Activated CD8-positive, alpha-beta memory T cell treated with anti-CD3 and anti-CD28 coated beads for 36 hours (primary cell): ENCODE measurements around the gene SPRR2D. TPM values are rescaled to one million over a fixed set of nuclear protein-coding genes. Genes with fewer than 3 reads are reported as not detected.
"Not testable (repeated sequence)": the region's sequence is repeated elsewhere in the genome, so short reads cannot be mapped to it uniquely, and the experiment has no call there.

ENCODE experiments used
- CTCF ChIA-PET: fragments of 350-600 bp; sonication (Branson Sonifier 250); formaldehyde crosslinking; loops from one replicate; lab custom pipeline; 2021; ENCODE audit warnings: antibody characterized with exemption; lab: Charles Lee
- POLR2A ChIA-PET: fragments of 350-600 bp; sonication (Branson Sonifier 250); formaldehyde crosslinking; loops from one replicate; lab custom pipeline; 2021; ENCODE audit warnings: antibody characterized with exemption; lab: Charles Lee
- total RNA-seq, 2 experiments: library from RNA; stranded (reverse); gene quantifications; one replicate each; pipeline ENCODE4 v1.2.3, GENCODE V29; 2021

Gene SPRR2D
- total RNA-seq, 2 experiments from 2014 or later, result not detected

GRCh38 chr1:153022340-153022739, 18.6 kb downstream of the SPRR2D start:
- CTCF ChIA-PET, POLR2A ChIA-PET: not testable (repeated sequence)

DNA sequence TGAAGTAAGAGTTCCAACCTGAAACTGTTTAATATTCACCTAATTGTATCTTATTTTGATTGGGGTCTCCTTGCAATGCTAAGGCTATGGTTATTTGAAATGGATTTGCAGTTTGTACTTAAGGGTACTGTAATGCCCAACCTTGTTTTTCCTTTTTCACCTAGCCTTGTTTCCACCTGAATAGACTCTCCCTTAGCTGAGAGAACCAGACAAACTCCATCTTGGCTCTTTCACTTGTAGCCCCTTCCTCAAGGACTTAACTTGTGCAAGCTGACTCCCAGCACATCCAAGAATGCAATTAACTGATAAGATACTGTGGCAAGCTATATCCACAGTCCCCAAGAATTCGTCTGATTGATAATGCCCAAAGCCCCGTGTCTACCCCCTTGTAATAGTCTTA, 19.1 kb downstream of the SPRR2D start:
- POLR2A ChIA-PET, CTCF ChIA-PET: not testable (repeated sequence)

DNA sequence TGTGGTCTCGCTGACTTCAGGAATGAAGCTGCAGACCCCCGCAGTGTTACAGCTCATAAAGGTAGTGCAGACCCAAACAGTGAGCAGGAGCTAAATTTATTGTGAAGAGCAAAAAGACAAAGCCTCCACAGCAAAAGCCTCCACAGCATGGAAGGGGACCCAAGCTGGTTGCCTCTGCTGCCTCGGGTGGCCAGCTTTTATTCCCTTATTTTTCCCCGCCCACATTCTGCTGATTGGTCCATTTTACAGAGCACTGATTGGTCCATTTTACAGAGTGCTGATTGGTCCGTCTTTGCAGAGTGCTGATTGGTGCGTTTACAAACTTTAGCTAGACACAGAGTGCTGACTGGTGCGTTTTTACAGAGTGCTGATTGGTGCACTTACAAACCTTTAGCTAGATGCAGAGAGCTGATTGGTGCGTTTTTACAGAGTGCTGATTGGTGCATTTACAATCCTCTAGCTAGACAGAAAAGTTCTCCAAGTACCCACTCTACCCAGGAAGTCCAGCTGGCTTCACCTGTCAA, 29.6 kb downstream of the SPRR2D start:
- CTCF ChIA-PET, result not testable (repeated sequence)

DNA sequence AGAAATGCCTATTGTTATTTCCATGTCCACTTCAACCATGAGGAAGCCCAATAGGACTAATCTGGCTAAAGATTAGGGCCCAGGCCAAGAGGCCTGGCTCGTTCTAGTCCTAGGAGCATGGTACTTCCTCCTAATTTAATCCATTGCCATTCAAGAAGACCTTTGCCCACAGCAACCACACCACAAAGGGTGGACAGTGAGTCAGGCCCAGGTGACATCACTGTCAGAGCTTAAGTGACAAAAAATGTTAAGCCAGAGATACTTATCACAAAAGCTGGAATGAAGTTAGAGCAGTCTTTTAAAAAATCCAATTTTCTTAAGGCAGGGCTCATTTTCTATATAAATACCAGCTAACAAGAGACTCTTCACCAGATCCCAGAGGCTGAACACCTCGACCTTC, 39.5 kb downstream of the SPRR2D start, which contains the start of gene SPRR3:
SPRR3 (plus strand) TSS at position 368 of the 400 bp plus-strand sequence. CDS start 1,272 bp downstream, outside the sequence.
- ChIA-PET CTCF (no interaction called here), POLR2A (no interaction called here)

More for the DNA sequence above, 29.6 kb downstream of the SPRR2D start:
- POLR2A ChIA-PET, result not testable (repeated sequence)

DNA sequence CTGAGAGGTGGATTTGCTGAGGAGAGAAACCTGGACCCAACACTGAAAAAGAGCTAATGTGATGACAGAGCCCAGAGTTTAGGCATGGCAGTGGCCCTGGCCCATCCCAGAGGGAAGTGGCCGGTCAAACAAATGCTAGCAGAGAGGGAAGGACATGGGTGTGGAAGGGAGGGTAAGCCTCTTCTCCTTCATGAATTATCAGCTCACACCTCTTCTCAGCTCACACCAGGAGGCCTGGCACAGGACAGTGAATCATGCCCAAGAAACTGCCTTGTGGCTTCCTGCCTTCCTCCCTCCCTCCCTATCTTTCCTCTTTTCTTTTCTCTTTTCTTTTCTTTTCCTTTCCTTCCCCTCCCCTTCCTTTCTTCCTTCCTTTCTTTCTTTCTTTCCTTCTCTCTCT, 40.6 kb downstream of the SPRR2D start:
- ChIA-PET CTCF (no interaction called here), POLR2A (no interaction called here)

DNA sequence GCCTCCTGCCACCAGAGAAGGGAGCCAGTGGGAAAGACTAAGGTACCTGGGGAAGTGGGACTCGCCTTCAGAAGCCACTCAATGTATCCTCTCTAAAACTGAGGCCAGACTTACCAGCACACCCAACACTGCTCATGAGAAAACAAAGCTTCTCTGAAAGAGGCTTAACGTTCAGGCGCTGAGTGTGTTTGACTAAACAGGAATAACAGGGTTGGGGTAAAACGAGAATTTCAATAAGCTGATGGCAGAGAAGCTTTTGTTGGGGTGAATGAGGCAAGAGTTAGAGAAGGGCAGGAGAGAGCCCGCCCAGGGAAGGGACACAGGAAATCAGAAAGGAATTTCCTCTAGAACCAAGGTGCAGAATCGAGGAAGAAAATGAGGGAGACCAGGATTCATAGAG, 41.1 kb downstream of the SPRR2D start:
- CTCF ChIA-PET, result no interaction called here
- POLR2A ChIA-PET, result no interaction called here

GRCh38 chr1:152998476-152998875, 42.4 kb downstream of the SPRR2D start:
- ChIA-PET CTCF (no interaction called here), POLR2A (no interaction called here)

DNA sequence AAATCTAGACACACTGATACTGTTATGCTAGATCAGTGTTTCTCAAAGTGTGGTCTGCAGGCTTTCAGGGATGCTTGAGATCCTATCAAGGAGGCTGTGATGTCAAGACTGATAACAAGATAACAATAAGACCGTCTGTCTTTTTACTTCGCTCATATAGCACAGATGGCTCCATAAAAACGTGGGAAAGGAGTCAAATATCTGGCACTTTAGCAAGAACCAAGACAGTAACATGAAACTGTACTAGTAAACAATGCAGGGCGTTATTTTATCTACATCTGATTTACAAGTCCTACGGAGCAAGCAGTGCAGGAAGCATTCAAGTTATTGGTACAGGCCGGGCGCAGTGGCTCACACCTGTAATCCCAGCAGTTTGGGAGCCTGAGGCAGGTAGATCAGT, 43.0 kb downstream of the SPRR2D start:
- ChIA-PET POLR2A (no interaction called here), CTCF (no interaction called here)

GRCh38 chr1:152996633-152997400, 44.1 kb downstream of the SPRR2D start:
- POLR2A ChIA-PET, result no interaction called here
- CTCF ChIA-PET, result no interaction called here

DNA sequence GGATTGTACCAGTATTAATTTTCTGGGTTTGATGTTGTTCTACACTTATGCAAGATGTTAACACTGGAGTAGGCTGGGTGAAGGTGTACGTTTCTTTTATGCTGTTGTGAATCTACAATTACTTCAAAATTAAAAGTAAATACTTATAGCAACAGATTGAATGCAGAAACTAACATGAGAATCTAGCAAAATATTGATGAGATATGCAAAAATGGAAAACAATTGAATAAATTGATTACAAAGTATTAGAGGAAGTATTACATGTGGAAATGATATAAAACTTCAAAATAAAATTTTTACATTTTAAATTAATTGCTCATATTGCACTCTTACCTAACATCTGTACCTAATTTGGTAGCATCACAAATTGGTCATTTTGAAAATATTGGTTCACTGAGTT, 45.1 kb downstream of the SPRR2D start:
- POLR2A ChIA-PET, result no interaction called here
- CTCF ChIA-PET, result no interaction called here

DNA sequence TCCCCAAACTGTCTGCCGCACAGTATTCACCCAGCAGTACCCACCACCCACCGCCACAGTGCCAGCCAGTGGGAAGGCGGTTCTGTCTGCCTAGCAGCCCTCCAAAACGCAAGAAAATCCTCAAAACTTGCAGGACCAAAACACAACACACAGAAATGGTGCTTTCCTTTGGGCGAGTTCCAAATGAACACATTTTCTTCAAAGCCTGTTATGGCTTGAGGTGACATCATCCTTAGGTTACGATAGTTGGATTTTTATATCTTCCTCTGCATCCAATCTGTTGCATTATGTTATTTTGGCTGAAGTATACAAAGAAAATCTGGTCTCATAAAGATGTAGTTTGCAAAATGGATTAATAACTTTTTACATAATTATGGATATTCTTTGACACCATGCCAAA, 47.7 kb downstream of the SPRR2D start:
- ChIA-PET POLR2A (no interaction called here), CTCF (no interaction called here)

Other genes starting within 250 kb of the SPRR2D start
- gene LCE1D, start 244.4 kb downstream of the SPRR2D start, total RNA-seq, result not detected
- gene LCE1C, start 234.5 kb downstream of the SPRR2D start, total RNA-seq, result not detected
- not detected for gene LCE1B, start 229.1 kb downstream of the SPRR2D start, total RNA-seq
- not detected for gene LCE1A, start 213.6 kb downstream of the SPRR2D start, total RNA-seq
- not detected for gene LCE6A, start 198.3 kb downstream of the SPRR2D start, total RNA-seq
- not detected for gene LCE7A, start 181.1 kb downstream of the SPRR2D start, total RNA-seq
- not detected for gene SMCP, start 162.8 kb downstream of the SPRR2D start, total RNA-seq
- gene IVL, start 132.6 kb downstream of the SPRR2D start, total RNA-seq, result not detected
- not detected for gene SPRR5, start 93.9 kb downstream of the SPRR2D start, total RNA-seq
- gene SPRR4, start 70.5 kb downstream of the SPRR2D start, total RNA-seq, result not detected
- gene SPRR1A, start 57.0 kb downstream of the SPRR2D start, total RNA-seq, result not detected
- gene SPRR3, start 39.4 kb downstream of the SPRR2D start, total RNA-seq, result not detected
- not detected for gene SPRR1B, start 9.9 kb downstream of the SPRR2D start, total RNA-seq
- not detected for gene SPRR2A, start 16.4 kb upstream of the SPRR2D start, total RNA-seq
- gene SPRR2B, start 30.5 kb upstream of the SPRR2D start, total RNA-seq, result not detected
- gene SPRR2E, start 53.4 kb upstream of the SPRR2D start, total RNA-seq, result not detected
- gene SPRR2F, start 72.4 kb upstream of the SPRR2D start, total RNA-seq, result not detected
- gene SPRR2G, start 109.8 kb upstream of the SPRR2D start, total RNA-seq, result not detected
- not detected for gene LELP1, start 162.3 kb upstream of the SPRR2D start, total RNA-seq
- gene PRR9, start 176.5 kb upstream of the SPRR2D start, total RNA-seq, result not detected
- gene LORICRIN, start 218.6 kb upstream of the SPRR2D start, total RNA-seq, result not detected